Kidney (tissue), 14 donors: ENCODE results near the gene MPPED1. TPM values are rescaled to one million over a fixed set of nuclear protein-coding genes. Genes with fewer than 3 reads are reported as not detected.
A peak's percentile ranks its signal among the peaks of the same experiment; 100 is the strongest.

Experiments used
- DNase-seq, 5 donors: peaks; one replicate each; pipeline ENCODE4 v3.0.0-alpha.2; 2013 to 2020
- FAIRE-seq: peaks from 2 replicates; lab custom pipeline; 2012; peaks lifted over from hg19 to GRCh38; lab: Jason Lieb, UNC
- H3K27ac ChIP-seq, 2 donors: one replicate each; pipeline ENCODE4 v1.7.0; 2013; ENCODE audit warnings: low read depth in 2 of 2, low read length in 2 of 2, inconsistent platforms in 1 of 2
- H3K27me3 ChIP-seq: one replicate; pipeline ENCODE4 v1.7.1; 2013; ENCODE audit warnings: low read length, inconsistent platforms; ENCODE audit not compliant: control insufficient read depth, insufficient read depth
- H3K36me3 ChIP-seq, 3 donors: one replicate each; pipeline versions ENCODE4 v1.7.0 to v1.7.1; 2013; ENCODE audit warnings: low read length in 3 of 3, control low read depth in 1 of 3, inconsistent platforms in 1 of 3; ENCODE audit not compliant: insufficient read depth in 3 of 3, control insufficient read depth in 2 of 3
- H3K4me1 ChIP-seq, 3 donors: one replicate each; pipeline versions ENCODE4 v1.7.0 to v1.7.1; 2013; ENCODE audit warnings: low read length in 3 of 3, inconsistent platforms in 1 of 3, low read depth in 1 of 3; ENCODE audit not compliant: control insufficient read depth in 2 of 3, insufficient read depth in 2 of 3
- H3K4me3 ChIP-seq, 3 donors: one replicate each; pipeline versions ENCODE4 v1.7.0 to v1.8.1; 2013; ENCODE audit warnings: low read length in 3 of 3, control low read depth in 1 of 3, inconsistent platforms in 1 of 3
- H3K9ac ChIP-seq, 3 donors: one replicate each; pipeline versions ENCODE4 v1.7.0 to v1.7.1; 2013; ENCODE audit warnings: low read length in 3 of 3, control low read depth in 1 of 3, inconsistent platforms in 1 of 3
- H3K9me3 ChIP-seq, 3 donors: one replicate each; pipeline versions ENCODE4 v1.7.0 to v1.7.1; 2013; ENCODE audit warnings: low read length in 3 of 3, control low read depth in 1 of 3, inconsistent platforms in 1 of 3; ENCODE audit not compliant: control insufficient read depth in 2 of 3, insufficient read depth in 1 of 3
- CTCF ChIP-seq: IDR thresholded peaks from 3 replicates; pipeline ENCODE4 v1.5.1; 2012; ENCODE audit warnings: mild to moderate bottlenecking, moderate library complexity, borderline replicate concordance; ENCODE audit not compliant: insufficient read depth; ENCODE audit errors: extremely low read depth
- intact Hi-C: fragments of 100-400 bp; cut with DNase I; formaldehyde crosslinking; loops from one replicate; pipeline ENCODE4 v1.11.1; 2022
- polyA plus RNA-seq: library from polyadenylated mRNA; stranded (reverse); fragments of 350-450 nt; fragmentation: Illumina TruSeq; extraction: RNeasy Lipid Tissue Mini Kit (QIAGEN cat#74804); gene quantifications from one replicate; pipeline ENCODE4 v1.2.3, GENCODE V29; 2014; ENCODE audit warnings: low read depth, low replicate concordance; ENCODE audit not compliant: insufficient read depth
- total RNA-seq: library from RNA; stranded (reverse); fragmentation: NEBNext Ultra II Directional; extraction: Animal tissue kit (Norgen Biotek cat#: 25700); gene quantifications from one replicate; pipeline ENCODE4 v1.2.1, GENCODE V29; 2021
- donor health status: control.
- donor health status: control.
- donor health status: control.
- donor health status: control.
- donor health status: control.
- donor health status: DM: yes; HTN: yes; CAD: no.
- donor health status: Normal renal cell carcinoma (clear cell type).

The MPPED1 gene
- total and polyA plus RNA-seq, 2 donors from 2014 or later: not detected

- Histone ChIP-seq H3K4me1 (no peaks in the 10 kb centered on the region), H3K27ac (no peak overlapping the region), H3K4me3 (no peak overlapping the region), H3K36me3 (peaks cover 0 to 3% (median 0%) of the 10 kb centered on the region in 3 donors), H3K9ac (no peak overlapping the region), H3K27me3 (no peaks in the 10 kb centered on the region), H3K9me3 (no peaks in the 10 kb centered on the region)
- intact Hi-C loops: no loop called here
- TF ChIP-seq CTCF: no peak
- FAIRE-seq (no peak), DNase-seq (peak in 2 of 5 donors; percentile 10 to 11)
Observed at GRCh38 chr22:43540529-43540923, 128.7 kb downstream of the MPPED1 start.

- no peaks in the 10 kb centered on the region for H3K36me3 ChIP-seq
- no peak for TF ChIP-seq CTCF
- H3K4me1 ChIP-seq: no peaks in the 10 kb centered on the region
- no peaks in the 10 kb centered on the region for H3K27me3 ChIP-seq
- H3K4me3 ChIP-seq: no peak overlapping the region
- FAIRE-seq (no peak), DNase-seq (no peak)
- no peak overlapping the region for H3K27ac ChIP-seq
- intact Hi-C loops: no loop called here
- H3K9me3 ChIP-seq: no peaks in the 10 kb centered on the region
- no peak overlapping the region for H3K9ac ChIP-seq
Observed at GRCh38 chr22:43541022-43541421, 129.2 kb downstream of the MPPED1 start.

GRCh38 chr22:43541462-43542407 is 129.9 kb downstream of the MPPED1 start:
- no peak overlapping the region for H3K4me3 ChIP-seq
- intact Hi-C loops: no loop called here
- no peak for TF ChIP-seq CTCF
- FAIRE-seq (no peak), DNase-seq (no peak)
- H3K27me3 ChIP-seq: no peaks in the 10 kb centered on the region
- H3K9me3 ChIP-seq: no peaks in the 10 kb centered on the region
- H3K9ac ChIP-seq: no peak overlapping the region
- no peaks in the 10 kb centered on the region for H3K36me3 ChIP-seq
- no peaks in the 10 kb centered on the region for H3K4me1 ChIP-seq
- H3K27ac ChIP-seq: no peak overlapping the region
